ENCODE data around the gene ITGB6. TPM values are rescaled to one million over a fixed set of nuclear protein-coding genes. Genes with fewer than 3 reads are reported as not detected.

Gene ITGB6
- total RNA-seq, 1 donor from 2014 or later = 0.99 TPM

GRCh38 chr2:160109939-160110673 is 90.0 kb downstream of the ITGB6 start:
- H3K27ac ChIP-seq (replicated peaks) = no peak overlapping the region
- no peaks in the 10 kb centered on the region for H3K4me1 ChIP-seq
- TF ChIP-seq CTCF (IDR thresholded peaks at IDR 0.05; ENCODE audit: borderline replicate concordance) = peak; percentile 85
- DNase-seq = peak; percentile 36
- H3K27me3 ChIP-seq (ENCODE audit: low read depth) = no peaks in the 10 kb centered on the region
- no peak overlapping the region for H3K4me3 ChIP-seq
- intact Hi-C loops (cut with micrococcal nuclease) = loop anchor here (10.0 kb wide), 1 partner anchor 885 kb away; no protein-coding TSS in a partner anchor
- no peaks in the 10 kb centered on the region for H3K9me3 ChIP-seq (replicated peaks)
- no peaks in the 10 kb centered on the region for H3K36me3 ChIP-seq

- intact Hi-C loops (cut with micrococcal nuclease) = loop anchor here (10.0 kb wide), 1 partner anchor 886 kb away; no protein-coding TSS in a partner anchor
- no peak for TF ChIP-seq CTCF (IDR thresholded peaks at IDR 0.05; ENCODE audit: borderline replicate concordance)
- H3K27me3 ChIP-seq (ENCODE audit: low read depth) = no peaks in the 10 kb centered on the region
- DNase-seq = no peak
- no peaks in the 10 kb centered on the region for H3K36me3 ChIP-seq
- no peak overlapping the region for H3K27ac ChIP-seq (replicated peaks)
- H3K9me3 ChIP-seq (replicated peaks) = no peaks in the 10 kb centered on the region
- H3K4me1 ChIP-seq = no peaks in the 10 kb centered on the region
- H3K4me3 ChIP-seq = no peak overlapping the region
Measured at GRCh38 chr2:160109243-160109642, 90.8 kb downstream of the ITGB6 start.

GRCh38 chr2:160108646-160109045 is 91.4 kb downstream of the ITGB6 start:
- Histone ChIP-seq H3K4me3 (no peak overlapping the region), H3K9me3 (replicated peaks) (no peaks in the 10 kb centered on the region), H3K36me3 (no peaks in the 10 kb centered on the region), H3K4me1 (no peaks in the 10 kb centered on the region), H3K27me3 (ENCODE audit: low read depth) (no peaks in the 10 kb centered on the region), H3K27ac (replicated peaks) (no peak overlapping the region)
- intact Hi-C loops (cut with micrococcal nuclease) = loop anchor here (10.0 kb wide), 1 partner anchor 886 kb away; no protein-coding TSS in a partner anchor
- no peak for DNase-seq
- no peak for TF ChIP-seq CTCF (IDR thresholded peaks at IDR 0.05; ENCODE audit: borderline replicate concordance)

GRCh38 chr2:160105366-160105765 is 94.7 kb downstream of the ITGB6 start:
- Histone ChIP-seq H3K36me3 (no peaks in the 10 kb centered on the region), H3K4me3 (no peak overlapping the region), H3K27me3 (ENCODE audit: low read depth) (no peaks in the 10 kb centered on the region), H3K27ac (replicated peaks) (no peak overlapping the region), H3K9me3 (replicated peaks) (no peaks in the 10 kb centered on the region), H3K4me1 (no peaks in the 10 kb centered on the region)
- no peak for TF ChIP-seq CTCF (IDR thresholded peaks at IDR 0.05; ENCODE audit: borderline replicate concordance)
- DNase-seq = no peak
- intact Hi-C loops (cut with micrococcal nuclease) = loop anchor here (10.0 kb wide), 1 partner anchor 889 kb away; no protein-coding TSS in a partner anchor

- intact Hi-C loops (cut with micrococcal nuclease) = loop anchor here (10.0 kb wide), 1 partner anchor 891 kb away; no protein-coding TSS in a partner anchor
Measured at GRCh38 chr2:160104115-160104514, 96.0 kb downstream of the ITGB6 start.

More at GRCh38 chr2:160104115-160104514, 96.0 kb downstream of the ITGB6 start:
- H3K27ac ChIP-seq (replicated peaks) = no peak overlapping the region
- TF ChIP-seq CTCF (IDR thresholded peaks at IDR 0.05; ENCODE audit: borderline replicate concordance) = no peak
- H3K4me1 ChIP-seq = no peaks in the 10 kb centered on the region
- no peak for DNase-seq
- no peaks in the 10 kb centered on the region for H3K9me3 ChIP-seq (replicated peaks)
- no peaks in the 10 kb centered on the region for H3K36me3 ChIP-seq
- H3K4me3 ChIP-seq = no peak overlapping the region
- H3K27me3 ChIP-seq (ENCODE audit: low read depth) = no peaks in the 10 kb centered on the region
